ENCODE measurements around the gene SIRPG.
A peak's percentile ranks its signal among the peaks of the same experiment; 100 is the strongest.
"Not testable (repeated sequence)": the region's sequence is repeated elsewhere in the genome, so short reads cannot be mapped to it uniquely, and the experiment has no call there.

The SIRPG gene

GRCh38 chr20:1671891-1672669 is 14.5 kb upstream of the SIRPG start:
- DNase-seq: no peak

- DNase-seq: no peak
Observed at GRCh38 chr20:1669304-1669703, 11.7 kb upstream of the SIRPG start.

GRCh38 chr20:1667502-1668085 is 10.0 kb upstream of the SIRPG start:
- no peak for DNase-seq

- DNase-seq: no peak
Observed at GRCh38 chr20:1666802-1667201, 9.2 kb upstream of the SIRPG start.

GRCh38 chr20:1665345-1665744 is 7.8 kb upstream of the SIRPG start:
- DNase-seq: no peak

GRCh38 chr20:1664911-1665310 is 7.3 kb upstream of the SIRPG start:
- no peak for DNase-seq

- DNase-seq: peak; percentile 6
Observed at GRCh38 chr20:1663917-1664316, 6.3 kb upstream of the SIRPG start.

GRCh38 chr20:1661542-1662299 is 4.1 kb upstream of the SIRPG start:
- no peak for DNase-seq

- DNase-seq: no peak
Observed at GRCh38 chr20:1660246-1660645, 2.7 kb upstream of the SIRPG start.

GRCh38 chr20:1656844-1657243 is 735 bp downstream of the SIRPG start:
- DNase-seq: no peak

GRCh38 chr20:1654996-1655395 is 2.6 kb downstream of the SIRPG start:
- DNase-seq: no peak

GRCh38 chr20:1652960-1653359 is 4.6 kb downstream of the SIRPG start:
- no peak for DNase-seq

GRCh38 chr20:1652104-1652503 is 5.5 kb downstream of the SIRPG start:
- DNase-seq: no peak

GRCh38 chr20:1651268-1652058 is 6.1 kb downstream of the SIRPG start:
- no peak for DNase-seq

- DNase-seq: no peak
Observed at GRCh38 chr20:1648101-1648500, 9.5 kb downstream of the SIRPG start.

GRCh38 chr20:1646975-1647431 is 10.6 kb downstream of the SIRPG start:
- DNase-seq: no peak

- DNase-seq: no peak
Observed at GRCh38 chr20:1644101-1644962, 13.2 kb downstream of the SIRPG start.

GRCh38 chr20:1638643-1639042 is 18.9 kb downstream of the SIRPG start:
- DNase-seq: not testable (repeated sequence)

GRCh38 chr20:1637755-1638154 is 19.8 kb downstream of the SIRPG start:
- no peak for DNase-seq

- DNase-seq: no peak
Observed at GRCh38 chr20:1637226-1637625, 20.4 kb downstream of the SIRPG start.

GRCh38 chr20:1636621-1637020 is 21.0 kb downstream of the SIRPG start:
- no peak for DNase-seq

Data from fibroblast of skin of right quadriceps (primary cell).